Upper lobe of right lung (tissue), 1 donor: Measurements from ENCODE around the gene ASXL2. TPM values are rescaled to one million over a fixed set of nuclear protein-coding genes. Genes with fewer than 3 reads are reported as not detected.
"Not testable (repeated sequence)": the region's sequence is repeated elsewhere in the genome, so short reads cannot be mapped to it uniquely, and the experiment has no call there.

Source experiments
- ATAC-seq: fragments of 200-7000 bp; cut with Tn5 transposase; one replicate; pipeline ENCODE4 v1.9.1; 2020; ENCODE audit warnings: mild to moderate bottlenecking, moderate library complexity
- DNase-seq: peaks from one replicate; pipeline ENCODE4 v3.0.0-alpha.2; 2020
- H3K27ac ChIP-seq: fragments of 200-600 bp; one replicate; pipeline ENCODE4 v1.8.0; 2022
- H3K27me3 ChIP-seq: fragments of 200-600 bp; one replicate; pipeline ENCODE4 v1.8.0; 2022; ENCODE audit warnings: mild to moderate bottlenecking
- H3K36me3 ChIP-seq: fragments of 200-600 bp; one replicate; pipeline ENCODE4 v1.8.0; 2022
- H3K4me1 ChIP-seq: fragments of 200-600 bp; one replicate; pipeline ENCODE4 v1.8.0; 2022
- H3K4me3 ChIP-seq: fragments of 200-600 bp; one replicate; pipeline ENCODE4 v1.8.0; 2022; ENCODE audit warnings: mild to moderate bottlenecking
- H3K9me3 ChIP-seq: fragments of 200-600 bp; one replicate; pipeline ENCODE4 v1.8.0; 2022
- intact Hi-C: fragments of 100-400 bp; cut with DNase I; formaldehyde crosslinking; loops from one replicate; pipeline ENCODE4 v1.11.0; 2022
- total RNA-seq: library from RNA; stranded (reverse); fragmentation: NEBNext Ultra II Directional; extraction: Animal tissue kit (Norgen Biotek cat#: 25700); gene quantifications from one replicate; pipeline ENCODE4 v1.2.1, GENCODE V29; 2021
- TF ChIP-seq, protein P1 (sequence below): fragments of 200-600 bp; IDR thresholded peaks from one replicate; pipeline ENCODE4 v1.8.0; 2022; ENCODE audit warnings: antibody characterized with exemption
- donor health status: DM: no; HTN: yes; CAD: no; lungs with severe emphysema.

ASXL2 gene
- total RNA-seq, 1 donor from 2014 or later: 34.3 TPM

GRCh38 chr2:25903216-25903776 is 25.0 kb upstream of the ASXL2 start:
- TF ChIP-seq, protein P1, sequence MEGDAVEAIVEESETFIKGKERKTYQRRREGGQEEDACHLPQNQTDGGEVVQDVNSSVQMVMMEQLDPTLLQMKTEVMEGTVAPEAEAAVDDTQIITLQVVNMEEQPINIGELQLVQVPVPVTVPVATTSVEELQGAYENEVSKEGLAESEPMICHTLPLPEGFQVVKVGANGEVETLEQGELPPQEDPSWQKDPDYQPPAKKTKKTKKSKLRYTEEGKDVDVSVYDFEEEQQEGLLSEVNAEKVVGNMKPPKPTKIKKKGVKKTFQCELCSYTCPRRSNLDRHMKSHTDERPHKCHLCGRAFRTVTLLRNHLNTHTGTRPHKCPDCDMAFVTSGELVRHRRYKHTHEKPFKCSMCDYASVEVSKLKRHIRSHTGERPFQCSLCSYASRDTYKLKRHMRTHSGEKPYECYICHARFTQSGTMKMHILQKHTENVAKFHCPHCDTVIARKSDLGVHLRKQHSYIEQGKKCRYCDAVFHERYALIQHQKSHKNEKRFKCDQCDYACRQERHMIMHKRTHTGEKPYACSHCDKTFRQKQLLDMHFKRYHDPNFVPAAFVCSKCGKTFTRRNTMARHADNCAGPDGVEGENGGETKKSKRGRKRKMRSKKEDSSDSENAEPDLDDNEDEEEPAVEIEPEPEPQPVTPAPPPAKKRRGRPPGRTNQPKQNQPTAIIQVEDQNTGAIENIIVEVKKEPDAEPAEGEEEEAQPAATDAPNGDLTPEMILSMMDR: no peak
- H3K4me1 ChIP-seq: no peaks in the 10 kb centered on the region
- no peak overlapping the region for H3K4me3 ChIP-seq
- no peaks in the 10 kb centered on the region for H3K27me3 ChIP-seq
- no peak overlapping the region for H3K27ac ChIP-seq
- H3K36me3 ChIP-seq: no peaks in the 10 kb centered on the region
- ATAC-seq (no peak), DNase-seq (peak; percentile 1)
- intact Hi-C loops: no loop called here
- no peaks in the 10 kb centered on the region for H3K9me3 ChIP-seq

DNA sequence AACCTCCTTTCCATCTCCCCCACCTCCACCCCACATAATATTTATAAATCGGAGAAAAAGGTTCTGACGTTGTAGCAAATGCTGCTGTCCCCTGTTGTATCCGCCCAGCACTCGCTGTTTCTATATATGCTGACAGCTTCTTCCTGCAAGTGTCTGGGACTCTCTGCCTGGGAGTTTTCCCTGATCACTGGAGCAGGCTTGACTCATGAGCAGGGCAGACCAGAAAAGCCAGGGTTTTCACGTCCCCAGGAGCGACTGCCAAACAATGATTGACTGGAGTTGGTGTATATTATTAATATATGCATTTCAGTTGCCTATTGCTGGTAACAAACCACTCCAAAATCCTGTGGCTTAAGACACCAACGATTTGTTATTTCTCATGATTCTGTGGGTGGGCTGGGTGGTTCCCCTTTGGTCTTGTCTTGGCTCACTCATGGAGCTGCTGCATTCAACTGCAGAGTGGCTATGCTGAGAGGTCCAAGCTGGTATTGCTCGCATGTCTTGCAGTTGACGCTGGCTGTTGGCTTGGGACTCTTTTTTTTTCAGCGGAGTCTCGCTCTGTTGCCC is 21.2 kb upstream of the ASXL2 start:
- TF ChIP-seq, protein P1: no peak
- Histone ChIP-seq H3K36me3 (no peaks in the 10 kb centered on the region), H3K4me3 (no peak overlapping the region), H3K27me3 (no peaks in the 10 kb centered on the region), H3K9me3 (no peaks in the 10 kb centered on the region), H3K4me1 (no peaks in the 10 kb centered on the region), H3K27ac (no peak overlapping the region)
- DNase-seq (peak; percentile 16), ATAC-seq (peak; percentile 34)
- intact Hi-C loops: no loop called here

- no peaks in the 10 kb centered on the region for H3K4me1 ChIP-seq
- TF ChIP-seq, protein P1: no peak
- no peak overlapping the region for H3K27ac ChIP-seq
- no peaks in the 10 kb centered on the region for H3K9me3 ChIP-seq
- DNase-seq: peak; percentile 10
- no peaks in the 10 kb centered on the region for H3K27me3 ChIP-seq
- intact Hi-C loops: no loop called here
- ATAC-seq: peak; percentile 22
- no peaks in the 10 kb centered on the region for H3K36me3 ChIP-seq
- no peak overlapping the region for H3K4me3 ChIP-seq
Observed at GRCh38 chr2:25897506-25897905, 19.2 kb upstream of the ASXL2 start.

DNA sequence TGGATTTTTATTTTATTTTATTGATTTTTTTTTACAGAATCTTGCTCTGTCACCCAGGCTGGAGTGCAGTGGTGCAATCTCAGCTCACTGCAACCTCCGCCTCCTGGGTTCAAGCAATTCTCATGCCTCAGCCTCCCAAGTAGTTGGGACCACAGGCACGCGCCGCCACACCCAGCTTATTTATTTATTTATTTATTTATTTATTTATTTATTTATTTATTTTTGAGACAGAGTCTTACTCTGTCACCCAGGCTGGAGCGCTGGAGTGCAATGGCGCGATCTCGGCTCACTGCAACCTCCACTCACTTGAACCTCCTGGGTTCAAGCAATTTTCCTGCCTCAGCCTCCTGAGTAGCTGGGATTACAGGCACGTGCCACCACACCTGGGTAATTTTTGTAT is 18.0 kb upstream of the ASXL2 start:
- H3K36me3 ChIP-seq, H3K4me1 ChIP-seq, H3K9me3 ChIP-seq, intact Hi-C loops, H3K27me3 ChIP-seq, ATAC-seq, DNase-seq, H3K27ac ChIP-seq, H3K4me3 ChIP-seq: not testable (repeated sequence)

GRCh38 chr2:25895610-25896009 is 17.3 kb upstream of the ASXL2 start:
- no peaks in the 10 kb centered on the region for H3K9me3 ChIP-seq
- no peaks in the 10 kb centered on the region for H3K27me3 ChIP-seq
- ATAC-seq (no peak), DNase-seq (no peak)
- H3K36me3 ChIP-seq: no peaks in the 10 kb centered on the region
- H3K27ac ChIP-seq: no peak overlapping the region
- no peak overlapping the region for H3K4me3 ChIP-seq
- TF ChIP-seq, protein P1: no peak
- no peaks in the 10 kb centered on the region for H3K4me1 ChIP-seq
- intact Hi-C loops: no loop called here

GRCh38 chr2:25895018-25895417 is 16.7 kb upstream of the ASXL2 start:
- DNase-seq (no peak), ATAC-seq (no peak)
- Histone ChIP-seq H3K36me3 (no peaks in the 10 kb centered on the region), H3K4me1 (no peaks in the 10 kb centered on the region), H3K4me3 (no peak overlapping the region), H3K27me3 (no peaks in the 10 kb centered on the region), H3K27ac (no peak overlapping the region), H3K9me3 (no peaks in the 10 kb centered on the region)
- intact Hi-C loops: no loop called here
- TF ChIP-seq, protein P1: no peak
